Mammary epithelial cell (primary cell): ENCODE data around the gene ABCB9.

Experiments
- EZH2 ChIP-seq: IDR thresholded peaks from 2 replicates; pipeline ENCODE4 v1.6.1; 2012; ENCODE audit warnings: low read length, inconsistent platforms, borderline replicate concordance
- TF ChIP-seq, protein P1 (sequence below), 2 donors: IDR thresholded peaks in 1 of 2; conservative IDR thresholded peaks in 1 of 2; 2 replicates each; pipeline ENCODE4 v1.5.1; 2011 to 2012; ENCODE audit warnings: inconsistent platforms in 2 of 2, low read length in 2 of 2, mild to moderate bottlenecking in 2 of 2, control low read depth in 1 of 2, low read depth in 1 of 2; ENCODE audit not compliant: insufficient read depth in 1 of 2; ENCODE audit errors: extremely low read depth in 1 of 2

DNA sequence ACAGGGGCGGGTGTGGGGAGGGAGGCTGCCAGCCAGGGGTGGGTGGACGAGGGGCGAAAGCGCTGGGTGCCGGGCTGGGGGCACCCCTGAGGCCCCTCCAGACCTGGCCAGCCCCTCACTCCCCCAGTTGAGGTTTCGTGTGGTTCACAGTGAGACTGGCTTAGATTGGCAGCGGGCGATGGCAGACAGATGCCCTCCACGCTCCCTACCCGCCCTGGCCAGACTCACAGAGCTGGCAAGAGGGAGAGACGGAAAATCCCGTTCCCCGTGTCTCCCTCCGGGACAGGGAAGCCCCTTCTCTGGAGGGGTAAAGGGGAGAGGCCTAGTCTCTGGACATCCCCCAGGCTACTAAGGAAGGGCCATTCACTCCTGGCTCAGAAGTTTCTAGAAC lies 37.1 kb downstream of the ABCB9 start:
- TF ChIP-seq, protein P1, sequence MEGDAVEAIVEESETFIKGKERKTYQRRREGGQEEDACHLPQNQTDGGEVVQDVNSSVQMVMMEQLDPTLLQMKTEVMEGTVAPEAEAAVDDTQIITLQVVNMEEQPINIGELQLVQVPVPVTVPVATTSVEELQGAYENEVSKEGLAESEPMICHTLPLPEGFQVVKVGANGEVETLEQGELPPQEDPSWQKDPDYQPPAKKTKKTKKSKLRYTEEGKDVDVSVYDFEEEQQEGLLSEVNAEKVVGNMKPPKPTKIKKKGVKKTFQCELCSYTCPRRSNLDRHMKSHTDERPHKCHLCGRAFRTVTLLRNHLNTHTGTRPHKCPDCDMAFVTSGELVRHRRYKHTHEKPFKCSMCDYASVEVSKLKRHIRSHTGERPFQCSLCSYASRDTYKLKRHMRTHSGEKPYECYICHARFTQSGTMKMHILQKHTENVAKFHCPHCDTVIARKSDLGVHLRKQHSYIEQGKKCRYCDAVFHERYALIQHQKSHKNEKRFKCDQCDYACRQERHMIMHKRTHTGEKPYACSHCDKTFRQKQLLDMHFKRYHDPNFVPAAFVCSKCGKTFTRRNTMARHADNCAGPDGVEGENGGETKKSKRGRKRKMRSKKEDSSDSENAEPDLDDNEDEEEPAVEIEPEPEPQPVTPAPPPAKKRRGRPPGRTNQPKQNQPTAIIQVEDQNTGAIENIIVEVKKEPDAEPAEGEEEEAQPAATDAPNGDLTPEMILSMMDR (conservative IDR thresholded peaks at IDR 0.05 in 1 of 2, IDR thresholded peaks at IDR 0.05 in 1 of 2; ENCODE audit: extremely low read depth in 1 of 2, insufficient read depth in 1 of 2, low read depth in 1 of 2, low read length in 2 of 2): no peak
- TF ChIP-seq EZH2: no peak
